WERI-Rb-1 (cell line): ENCODE data around the gene SPON1.

ENCODE experiments used
- DNase-seq: peaks from one replicate; pipeline ENCODE4 v3.0.0-alpha.2; 2020
- H3K27ac ChIP-seq: fragments of 250-450 bp; sonication (Bioruptor Pico); 2 replicates; pipeline ENCODE4 v1.5.1; 2020; ENCODE audit warnings: mild to moderate bottlenecking, moderate library complexity
- H3K27me3 ChIP-seq: fragments of 250-450 bp; sonication (Bioruptor Pico); 2 replicates; pipeline ENCODE4 v1.5.1; 2021; ENCODE audit warnings: mild to moderate bottlenecking, low read depth, moderate library complexity; ENCODE audit not compliant: insufficient read depth, severe bottlenecking
- H3K36me3 ChIP-seq: fragments of 250-450 bp; sonication (Bioruptor Pico); 2 replicates; pipeline ENCODE4 v1.5.1; 2020; ENCODE audit warnings: mild to moderate bottlenecking, moderate library complexity
- H3K4me3 ChIP-seq: 2 replicates; pipeline ENCODE4 v1.5.1; 2011; ENCODE audit warnings: low read depth, mild to moderate bottlenecking, control low read depth, low read length
- H3K9me3 ChIP-seq: fragments of 250-450 bp; sonication (Bioruptor Pico); 2 replicates; pipeline ENCODE4 v1.5.1; 2021; ENCODE audit warnings: mild to moderate bottlenecking, moderate library complexity; ENCODE audit not compliant: severe bottlenecking
- TF ChIP-seq, protein P1 (sequence below): IDR thresholded peaks from 2 replicates; pipeline ENCODE4 v1.5.1; 2011; ENCODE audit warnings: low read depth, mild to moderate bottlenecking, control low read depth, inconsistent platforms, low read length

Gene SPON1

DNA sequence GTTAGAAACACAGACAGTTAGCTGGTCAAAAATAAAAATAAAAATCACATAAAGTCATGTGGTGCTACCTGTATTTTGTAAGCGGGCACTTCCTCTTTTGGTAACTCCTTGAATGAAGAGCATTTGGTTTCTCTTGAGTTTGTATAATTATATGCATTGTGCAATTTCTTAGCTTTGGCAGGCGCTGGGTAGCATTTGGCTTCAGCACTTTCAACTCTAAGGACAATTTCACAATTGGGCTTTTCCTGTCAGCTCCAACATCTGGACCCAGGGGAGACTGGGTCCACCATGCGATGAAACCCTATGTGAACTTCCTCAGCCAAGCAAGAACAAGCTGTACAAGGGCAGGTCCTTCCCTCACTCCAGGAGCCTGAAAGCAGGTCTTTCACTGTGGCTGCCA, 227.4 kb downstream of the SPON1 start:
- Histone ChIP-seq H3K9me3 (no peaks in the 10 kb centered on the region), H3K4me3 (no peak overlapping the region), H3K36me3 (no peaks in the 10 kb centered on the region), H3K27ac (no peak overlapping the region), H3K27me3 (peaks cover 22% of the 10 kb centered on the region)
- TF ChIP-seq, protein P1, sequence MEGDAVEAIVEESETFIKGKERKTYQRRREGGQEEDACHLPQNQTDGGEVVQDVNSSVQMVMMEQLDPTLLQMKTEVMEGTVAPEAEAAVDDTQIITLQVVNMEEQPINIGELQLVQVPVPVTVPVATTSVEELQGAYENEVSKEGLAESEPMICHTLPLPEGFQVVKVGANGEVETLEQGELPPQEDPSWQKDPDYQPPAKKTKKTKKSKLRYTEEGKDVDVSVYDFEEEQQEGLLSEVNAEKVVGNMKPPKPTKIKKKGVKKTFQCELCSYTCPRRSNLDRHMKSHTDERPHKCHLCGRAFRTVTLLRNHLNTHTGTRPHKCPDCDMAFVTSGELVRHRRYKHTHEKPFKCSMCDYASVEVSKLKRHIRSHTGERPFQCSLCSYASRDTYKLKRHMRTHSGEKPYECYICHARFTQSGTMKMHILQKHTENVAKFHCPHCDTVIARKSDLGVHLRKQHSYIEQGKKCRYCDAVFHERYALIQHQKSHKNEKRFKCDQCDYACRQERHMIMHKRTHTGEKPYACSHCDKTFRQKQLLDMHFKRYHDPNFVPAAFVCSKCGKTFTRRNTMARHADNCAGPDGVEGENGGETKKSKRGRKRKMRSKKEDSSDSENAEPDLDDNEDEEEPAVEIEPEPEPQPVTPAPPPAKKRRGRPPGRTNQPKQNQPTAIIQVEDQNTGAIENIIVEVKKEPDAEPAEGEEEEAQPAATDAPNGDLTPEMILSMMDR, result no peak
- DNase-seq, result no peak

DNA sequence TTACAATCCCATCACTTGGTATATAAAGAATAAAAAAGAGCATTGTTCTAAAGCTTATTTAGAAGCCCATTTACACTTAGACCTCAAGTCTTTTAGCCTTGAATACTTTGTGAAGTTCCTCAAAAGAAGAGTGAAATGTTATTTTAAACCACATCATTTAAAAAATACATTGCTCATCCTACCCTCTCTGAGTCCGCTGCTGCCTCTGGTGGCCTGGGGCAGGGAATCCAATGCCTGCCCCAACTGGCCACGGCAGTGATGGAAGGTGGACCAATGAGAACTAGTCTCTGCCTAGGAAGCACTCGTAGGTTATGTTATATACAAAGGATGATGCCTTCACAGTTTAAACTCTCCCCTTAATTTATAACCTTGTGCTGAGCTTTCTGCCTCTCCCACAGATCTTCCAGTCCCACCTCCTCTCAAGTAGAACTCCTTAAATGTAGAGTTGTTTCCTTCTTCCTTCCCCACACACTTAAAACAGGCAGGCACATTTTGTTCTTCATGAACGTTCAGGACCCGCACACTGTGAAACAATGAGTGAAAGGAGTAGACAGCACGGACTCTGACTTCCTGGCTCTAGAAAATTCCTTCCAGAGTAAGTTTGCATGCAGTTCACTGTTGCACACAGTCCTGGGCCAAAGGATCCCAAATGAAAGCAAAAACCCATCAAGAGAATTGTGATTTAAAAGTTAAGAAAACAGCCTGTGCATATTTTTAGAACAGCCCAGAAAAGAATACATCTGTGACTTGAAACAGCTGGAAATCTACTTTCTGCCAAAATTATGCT, 228.7 kb downstream of the SPON1 start:
- Histone ChIP-seq H3K4me3 (no peak overlapping the region), H3K9me3 (no peaks in the 10 kb centered on the region), H3K27ac (no peak overlapping the region), H3K27me3 (peaks cover 22% of the 10 kb centered on the region), H3K36me3 (no peaks in the 10 kb centered on the region)
- TF ChIP-seq, protein P1, result no peak
- no peak for DNase-seq

DNA sequence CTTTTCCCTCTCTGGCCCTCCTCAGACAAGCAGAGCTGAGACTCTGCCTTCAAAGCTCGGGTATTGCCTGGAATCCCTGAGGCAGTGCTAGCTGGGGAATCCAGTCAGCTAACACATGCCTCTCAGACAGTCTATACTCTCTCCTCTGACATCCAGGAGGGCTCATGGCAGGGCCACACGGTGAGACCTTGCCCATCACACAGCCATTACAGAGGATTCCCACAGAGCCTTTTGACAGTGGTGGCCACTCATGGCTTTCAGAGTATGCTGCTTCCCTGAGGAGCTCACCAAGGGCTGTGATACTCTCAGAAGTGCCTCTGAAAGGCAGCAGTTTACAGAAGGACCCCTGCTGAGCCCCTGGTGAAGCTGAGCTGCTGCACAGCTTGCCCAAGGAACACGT, 231.1 kb downstream of the SPON1 start:
- H3K27me3 ChIP-seq, result peaks cover 20% of the 10 kb centered on the region
- H3K4me3 ChIP-seq, result no peak overlapping the region
- TF ChIP-seq, protein P1, result no peak
- H3K36me3 ChIP-seq, result no peaks in the 10 kb centered on the region
- H3K27ac ChIP-seq, result no peak overlapping the region
- no peaks in the 10 kb centered on the region for H3K9me3 ChIP-seq
- no peak for DNase-seq

DNA sequence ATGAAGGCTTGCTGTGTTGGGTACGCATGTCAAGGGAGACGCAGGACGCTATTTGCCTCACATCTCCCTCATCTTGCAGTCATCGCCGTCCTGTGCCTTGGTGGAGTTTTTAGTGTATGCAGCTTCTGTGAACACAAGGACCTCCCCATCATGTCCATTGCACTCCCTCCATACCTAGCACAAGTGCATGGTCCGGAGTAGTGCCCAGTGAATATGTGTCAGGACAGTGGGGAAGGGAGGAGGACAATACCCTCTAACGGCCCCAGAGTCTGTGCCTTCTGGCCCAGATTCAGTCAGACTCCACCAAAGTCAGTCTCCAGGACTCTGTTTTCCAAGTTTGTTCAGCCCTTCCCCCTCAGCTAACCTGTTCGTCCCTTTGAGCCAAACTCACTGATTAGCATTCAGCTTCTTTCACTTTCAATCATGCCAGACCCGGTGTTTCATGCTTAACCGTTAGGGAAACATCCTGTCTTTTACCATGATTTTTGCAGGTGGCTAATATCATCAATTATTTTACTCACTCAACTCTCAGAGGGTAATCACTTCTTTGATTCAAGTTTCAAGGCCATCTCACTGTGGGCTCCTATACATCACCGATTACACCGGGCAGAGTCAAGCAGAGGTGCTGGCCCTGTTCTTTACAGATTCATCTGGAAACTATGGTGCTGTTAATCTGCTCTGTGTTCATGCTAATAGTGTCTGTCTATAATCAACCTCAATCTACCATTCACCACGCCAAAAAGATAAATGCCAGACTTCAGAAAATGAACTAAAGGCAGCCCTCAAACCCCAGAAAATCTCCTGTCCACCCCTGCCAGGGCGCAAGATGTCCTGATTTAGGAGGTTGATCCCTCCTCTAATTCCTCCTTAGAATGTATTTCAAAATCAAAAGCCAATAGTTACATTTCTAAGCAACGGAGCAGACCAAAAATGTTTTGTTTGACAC, 240.0 kb downstream of the SPON1 start:
- TF ChIP-seq, protein P1, result no peak
- H3K9me3 ChIP-seq, result no peaks in the 10 kb centered on the region
- H3K27me3 ChIP-seq, result peaks cover 4% of the 10 kb centered on the region
- no peak overlapping the region for H3K27ac ChIP-seq
- H3K4me3 ChIP-seq, result no peak overlapping the region
- no peak for DNase-seq
- H3K36me3 ChIP-seq, result no peaks in the 10 kb centered on the region

DNA sequence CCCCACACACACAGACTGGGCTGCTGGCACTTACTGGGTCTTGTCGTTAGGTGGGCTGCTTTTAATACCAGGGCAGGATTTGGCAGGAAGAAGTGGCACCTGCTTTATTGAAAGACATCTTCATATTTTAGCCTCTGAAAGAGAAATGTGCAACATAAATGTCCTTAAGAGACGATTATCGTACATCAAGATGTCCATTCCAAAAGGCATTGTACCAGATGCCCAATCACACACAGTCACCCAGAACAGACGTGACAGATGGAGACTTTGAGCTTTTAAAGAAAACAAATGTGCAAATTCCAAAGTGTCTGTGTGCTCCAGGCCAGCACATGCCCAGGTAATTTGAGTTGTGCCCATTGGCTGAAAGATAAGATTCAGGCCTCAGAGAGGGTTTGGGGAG, 240.8 kb downstream of the SPON1 start:
- Histone ChIP-seq H3K4me3 (no peak overlapping the region), H3K36me3 (no peaks in the 10 kb centered on the region), H3K27me3 (peaks cover 4% of the 10 kb centered on the region), H3K9me3 (no peaks in the 10 kb centered on the region), H3K27ac (no peak overlapping the region)
- no peak for DNase-seq
- TF ChIP-seq, protein P1, result no peak
